Endothelial cell (in vitro differentiated cells): ENCODE measurements around the gene COPRS. TPM values are rescaled to one million over a fixed set of nuclear protein-coding genes. Genes with fewer than 3 reads are reported as not detected.

Experiments
- DNase-seq: peaks from one replicate; pipeline ENCODE4 v3.0.0; 2021; ENCODE audit warnings: low spot score
- H3K27ac Mint-ChIP-seq: one replicate; pipeline ENCODE4 v1.8.0; 2021; ENCODE audit warnings: mixed read lengths, inconsistent platforms; ENCODE audit not compliant: unreplicated experiment
- H3K27me3 Mint-ChIP-seq: one replicate; pipeline ENCODE4 v1.8.0; 2021; ENCODE audit warnings: mild to moderate bottlenecking, moderate library complexity, mixed read lengths, inconsistent platforms; ENCODE audit not compliant: unreplicated experiment
- H3K36me3 Mint-ChIP-seq: one replicate; pipeline ENCODE4 v1.8.0; 2021; ENCODE audit warnings: mild to moderate bottlenecking, low read depth, mixed read lengths, inconsistent platforms; ENCODE audit not compliant: unreplicated experiment
- H3K4me1 Mint-ChIP-seq: one replicate; pipeline ENCODE4 v1.8.0; 2021; ENCODE audit warnings: mild to moderate bottlenecking, mixed read lengths, inconsistent platforms; ENCODE audit not compliant: unreplicated experiment
- H3K4me3 Mint-ChIP-seq: one replicate; pipeline ENCODE4 v1.8.0; 2021; ENCODE audit warnings: mild to moderate bottlenecking, mixed read lengths, inconsistent platforms; ENCODE audit not compliant: unreplicated experiment
- H3K9me3 Mint-ChIP-seq: one replicate; pipeline ENCODE4 v1.8.0; 2021; ENCODE audit warnings: mixed read lengths, inconsistent platforms; ENCODE audit not compliant: unreplicated experiment
- total RNA-seq: library from RNA; stranded (reverse); fragmentation: NEBNext Ultra II Directional; extraction: Animal tissue kit (Norgen Biotek cat#: 25700); gene quantifications from one replicate; pipeline ENCODE4 v1.2.1, GENCODE V29; 2021; ENCODE audit not compliant: unreplicated experiment
- TF ChIP-seq, protein P1 (sequence below): fragments of 200-600 bp; sonication (generic); IDR thresholded peaks from one replicate; pipeline ENCODE4 v1.5.0; 2021; ENCODE audit warnings: antibody characterized with exemption; ENCODE audit not compliant: unreplicated experiment

COPRS gene
- total RNA-seq, 1 donor from 2014 or later: 22.9 TPM

DNA sequence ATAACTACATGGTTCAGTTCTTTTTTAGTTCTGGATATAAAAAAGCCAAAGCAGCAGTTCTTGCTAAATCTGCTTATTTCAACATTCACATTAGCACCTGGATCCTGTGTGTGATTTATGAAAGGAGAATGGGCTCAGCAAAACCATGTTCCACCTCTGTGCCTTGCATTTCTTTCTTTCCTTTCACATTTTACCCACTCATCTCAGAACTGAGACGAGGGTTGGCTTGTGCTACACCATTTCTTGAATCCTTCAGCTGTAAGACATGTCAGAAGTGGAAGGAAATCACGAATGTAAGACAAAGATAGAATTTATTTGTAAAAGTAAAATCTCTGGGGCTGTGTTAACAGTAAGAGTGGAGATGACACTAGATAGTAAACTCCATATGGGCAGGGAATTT, 43.6 kb upstream of the COPRS start:
- no peak overlapping the region for H3K4me3 Mint-ChIP-seq
- no peak for DNase-seq
- TF ChIP-seq, protein P1, sequence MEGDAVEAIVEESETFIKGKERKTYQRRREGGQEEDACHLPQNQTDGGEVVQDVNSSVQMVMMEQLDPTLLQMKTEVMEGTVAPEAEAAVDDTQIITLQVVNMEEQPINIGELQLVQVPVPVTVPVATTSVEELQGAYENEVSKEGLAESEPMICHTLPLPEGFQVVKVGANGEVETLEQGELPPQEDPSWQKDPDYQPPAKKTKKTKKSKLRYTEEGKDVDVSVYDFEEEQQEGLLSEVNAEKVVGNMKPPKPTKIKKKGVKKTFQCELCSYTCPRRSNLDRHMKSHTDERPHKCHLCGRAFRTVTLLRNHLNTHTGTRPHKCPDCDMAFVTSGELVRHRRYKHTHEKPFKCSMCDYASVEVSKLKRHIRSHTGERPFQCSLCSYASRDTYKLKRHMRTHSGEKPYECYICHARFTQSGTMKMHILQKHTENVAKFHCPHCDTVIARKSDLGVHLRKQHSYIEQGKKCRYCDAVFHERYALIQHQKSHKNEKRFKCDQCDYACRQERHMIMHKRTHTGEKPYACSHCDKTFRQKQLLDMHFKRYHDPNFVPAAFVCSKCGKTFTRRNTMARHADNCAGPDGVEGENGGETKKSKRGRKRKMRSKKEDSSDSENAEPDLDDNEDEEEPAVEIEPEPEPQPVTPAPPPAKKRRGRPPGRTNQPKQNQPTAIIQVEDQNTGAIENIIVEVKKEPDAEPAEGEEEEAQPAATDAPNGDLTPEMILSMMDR: no peak
- no peak overlapping the region for H3K27ac Mint-ChIP-seq
- no peaks in the 10 kb centered on the region for H3K27me3 Mint-ChIP-seq
- peaks cover 4% of the 10 kb centered on the region for H3K36me3 Mint-ChIP-seq
- H3K9me3 Mint-ChIP-seq: no peaks in the 10 kb centered on the region
- no peaks in the 10 kb centered on the region for H3K4me1 Mint-ChIP-seq

GRCh38 chr17:31900877-31901276, 41.8 kb upstream of the COPRS start:
- no peaks in the 10 kb centered on the region for H3K4me1 Mint-ChIP-seq
- no peak for DNase-seq
- no peak overlapping the region for H3K27ac Mint-ChIP-seq
- no peaks in the 10 kb centered on the region for H3K9me3 Mint-ChIP-seq
- H3K4me3 Mint-ChIP-seq: no peak overlapping the region
- TF ChIP-seq, protein P1: no peak
- peaks cover 10% of the 10 kb centered on the region for H3K36me3 Mint-ChIP-seq
- H3K27me3 Mint-ChIP-seq: no peaks in the 10 kb centered on the region

DNA sequence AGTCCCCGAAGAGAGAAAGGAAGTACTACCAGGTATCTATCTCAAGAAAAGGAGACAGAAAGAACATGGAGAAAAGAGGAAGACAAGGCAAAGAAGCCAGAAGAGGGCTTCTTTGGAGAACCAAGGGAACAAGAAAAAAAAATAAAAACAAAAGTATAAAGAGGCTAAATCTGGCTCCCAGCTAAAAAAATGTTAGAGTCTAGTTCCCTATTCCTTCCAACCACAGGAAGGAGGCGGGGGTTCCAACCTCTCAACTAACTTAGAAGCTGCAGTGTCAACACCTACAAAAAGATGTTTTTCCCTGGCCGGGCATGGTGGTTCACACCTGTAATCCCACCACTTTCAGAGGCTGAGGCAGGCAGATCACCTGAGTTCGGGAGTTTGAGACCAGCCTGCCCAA, 29.1 kb upstream of the COPRS start:
- Mint-ChIP-seq H3K27me3 (no peaks in the 10 kb centered on the region), H3K4me1 (no peaks in the 10 kb centered on the region), H3K36me3 (peaks cover 31% of the 10 kb centered on the region), H3K27ac (no peak overlapping the region), H3K9me3 (no peaks in the 10 kb centered on the region), H3K4me3 (no peak overlapping the region)
- TF ChIP-seq, protein P1: no peak
- DNase-seq: no peak

DNA sequence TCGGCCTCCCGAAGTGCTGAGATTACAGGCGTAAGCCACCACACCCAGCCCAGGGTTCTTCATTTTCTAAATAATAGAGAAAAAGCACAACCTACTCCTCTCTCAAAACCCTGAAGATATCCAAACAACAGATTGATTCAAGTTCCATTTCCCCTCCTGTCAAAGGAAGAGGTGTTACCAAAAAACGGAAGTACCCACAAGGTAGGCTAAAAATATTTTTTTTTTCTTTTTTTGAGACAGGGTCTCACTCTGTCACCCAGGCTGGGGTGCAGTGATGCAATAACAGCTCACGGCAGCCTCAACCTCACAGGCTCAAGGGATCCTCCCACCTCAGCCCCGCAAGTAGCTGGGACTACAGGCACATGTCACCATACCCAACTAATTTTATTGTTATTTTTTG, 23.5 kb upstream of the COPRS start:
- Mint-ChIP-seq H3K9me3 (no peaks in the 10 kb centered on the region), H3K36me3 (peaks cover 27% of the 10 kb centered on the region), H3K27me3 (no peaks in the 10 kb centered on the region), H3K27ac (no peak overlapping the region), H3K4me1 (no peaks in the 10 kb centered on the region), H3K4me3 (no peak overlapping the region)
- DNase-seq: no peak
- TF ChIP-seq, protein P1: no peak

GRCh38 chr17:31880311-31880710, 21.3 kb upstream of the COPRS start:
- H3K27ac Mint-ChIP-seq: no peak overlapping the region
- H3K27me3 Mint-ChIP-seq: no peaks in the 10 kb centered on the region
- TF ChIP-seq, protein P1: no peak
- H3K36me3 Mint-ChIP-seq: peaks cover 21% of the 10 kb centered on the region
- no peak for DNase-seq
- H3K4me1 Mint-ChIP-seq: no peaks in the 10 kb centered on the region
- H3K9me3 Mint-ChIP-seq: no peaks in the 10 kb centered on the region
- no peak overlapping the region for H3K4me3 Mint-ChIP-seq
